GM18499 (cell line): ENCODE data around the gene NTNG1.
"Not testable (repeated sequence)": the region's sequence is repeated elsewhere in the genome, so short reads cannot be mapped to it uniquely, and the experiment has no call there.

ENCODE experiments used
- ATAC-seq: cut with Tn5 transposase; IDR thresholded peaks from one replicate; pipeline ENCODE4 v1.9.1; 2021; ENCODE audit warnings: moderate number of reproducible peaks; ENCODE audit not compliant: insufficient read depth, unreplicated experiment

The NTNG1 gene

GRCh38 chr1:107194380-107194779 is 53.5 kb downstream of the NTNG1 start:
- no peak for ATAC-seq

- no peak for ATAC-seq
Measured at GRCh38 chr1:107195476-107195875, 54.6 kb downstream of the NTNG1 start.

GRCh38 chr1:107196973-107197562 is 56.2 kb downstream of the NTNG1 start:
- ATAC-seq: peak; percentile 89

- no peak for ATAC-seq
Measured at GRCh38 chr1:107198561-107198960, 57.7 kb downstream of the NTNG1 start.

GRCh38 chr1:107200631-107201030 is 59.8 kb downstream of the NTNG1 start:
- ATAC-seq: no peak

GRCh38 chr1:107202007-107202406 is 61.2 kb downstream of the NTNG1 start:
- ATAC-seq: no peak

GRCh38 chr1:107213225-107213624 is 72.4 kb downstream of the NTNG1 start:
- ATAC-seq: no peak

- no peak for ATAC-seq
Measured at GRCh38 chr1:107220036-107220435, 79.2 kb downstream of the NTNG1 start.

GRCh38 chr1:107225706-107226105 is 84.9 kb downstream of the NTNG1 start:
- no peak for ATAC-seq

- no peak for ATAC-seq
Measured at GRCh38 chr1:107228704-107229371, 88.0 kb downstream of the NTNG1 start.

- ATAC-seq: no peak
Measured at GRCh38 chr1:107229711-107230110, 88.9 kb downstream of the NTNG1 start.

GRCh38 chr1:107230121-107230520 is 89.3 kb downstream of the NTNG1 start:
- ATAC-seq: no peak

- ATAC-seq: no peak
Measured at GRCh38 chr1:107231291-107231690, 90.5 kb downstream of the NTNG1 start.

GRCh38 chr1:107232426-107232825 is 91.6 kb downstream of the NTNG1 start:
- ATAC-seq: no peak

- ATAC-seq: not testable (repeated sequence)
Measured at GRCh38 chr1:107236760-107237159, 95.9 kb downstream of the NTNG1 start.

GRCh38 chr1:107243461-107243860 is 102.6 kb downstream of the NTNG1 start:
- ATAC-seq: no peak

- ATAC-seq: no peak
Measured at GRCh38 chr1:107244709-107245500, 104.1 kb downstream of the NTNG1 start.

GRCh38 chr1:107246775-107247345 is 106.0 kb downstream of the NTNG1 start:
- ATAC-seq: no peak

GRCh38 chr1:107247679-107248078 is 106.8 kb downstream of the NTNG1 start:
- no peak for ATAC-seq

- ATAC-seq: no peak
Measured at GRCh38 chr1:107250169-107250568, 109.3 kb downstream of the NTNG1 start.

- ATAC-seq: no peak
Measured at GRCh38 chr1:107251083-107251482, 110.2 kb downstream of the NTNG1 start.
